Ectodermal cell (in vitro differentiated cells): ENCODE measurements around the gene LTBP1.
A peak's percentile ranks its signal among the peaks of the same experiment; 100 is the strongest.

Experiments
- H3K27ac ChIP-seq: 2 replicates; pipeline ENCODE4 v1.7.0; 2013; ENCODE audit warnings: mild to moderate bottlenecking, low read depth, low read length; ENCODE audit not compliant: insufficient read depth, poor library complexity, severe bottlenecking
- H3K27me3 ChIP-seq: 2 replicates; pipeline ENCODE4 v1.7.0; 2013; ENCODE audit warnings: mild to moderate bottlenecking, low read length; ENCODE audit not compliant: insufficient read depth, control insufficient read depth, poor library complexity, severe bottlenecking
- H3K36me3 ChIP-seq: one replicate; pipeline ENCODE4 v1.7.0; 2013; ENCODE audit warnings: low read length; ENCODE audit not compliant: control insufficient read depth, insufficient read depth
- H3K4me1 ChIP-seq: one replicate; pipeline ENCODE4 v1.7.0; 2013; ENCODE audit warnings: low read length; ENCODE audit not compliant: control insufficient read depth, insufficient read depth
- H3K4me3 ChIP-seq: 2 replicates; pipeline ENCODE4 v1.7.0; 2013; ENCODE audit warnings: low read depth, low read length, control low read depth; ENCODE audit not compliant: insufficient read depth
- H3K9me3 ChIP-seq: 2 replicates; pipeline ENCODE4 v1.7.0; 2013; ENCODE audit warnings: mild to moderate bottlenecking, low read length, moderate library complexity; ENCODE audit not compliant: control insufficient read depth
- WGBS, 2 experiments: methylation state at CpG; one replicate each; pipeline ENCODE4 v1.1.7; 2013; ENCODE audit warnings: missing lambda C conversion rate in 2 of 2; 5-methylcytosine and 5-hydroxymethylcytosine counted together

The LTBP1 gene

DNA sequence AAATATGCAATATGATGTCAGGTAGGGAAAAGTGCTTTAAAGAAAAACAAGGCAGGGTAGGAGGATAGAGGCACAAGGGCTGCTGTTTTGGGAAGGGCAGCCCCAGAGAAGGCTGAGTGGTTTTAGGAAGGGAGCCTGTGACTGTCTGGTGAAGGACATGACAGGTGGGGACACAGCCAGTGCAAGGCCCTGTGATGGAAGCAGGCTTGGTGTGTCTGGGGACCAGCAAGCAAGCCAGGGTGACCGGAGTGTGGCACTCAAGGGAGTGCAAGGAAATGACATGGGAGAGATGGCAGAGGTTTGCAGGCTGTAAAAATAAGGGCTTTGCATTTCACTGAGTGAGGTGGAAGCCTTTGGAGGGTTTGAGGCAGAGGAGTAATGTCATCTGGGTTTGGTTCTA lies 62.0 kb downstream of the LTBP1 start:
- Histone ChIP-seq H3K4me3 (no peak overlapping the region), H3K27ac (no peak overlapping the region), H3K9me3 (no peaks in the 10 kb centered on the region), H3K27me3 (no peaks in the 10 kb centered on the region), H3K36me3 (no peaks in the 10 kb centered on the region), H3K4me1 (peaks cover 4% of the 10 kb centered on the region)
- 89 to 96% methylated on average over 1 of the region's 1 CpG for WGBS, 2 experiments

GRCh38 chr2:33009249-33009648 lies 62.5 kb downstream of the LTBP1 start:
- Histone ChIP-seq H3K27ac (no peak overlapping the region), H3K36me3 (no peaks in the 10 kb centered on the region), H3K9me3 (no peaks in the 10 kb centered on the region), H3K27me3 (no peaks in the 10 kb centered on the region), H3K4me3 (no peak overlapping the region), H3K4me1 (peaks cover 9% of the 10 kb centered on the region)
- WGBS, 2 experiments = 89 to 94% methylated on average over 3 of the region's 3 CpGs

DNA sequence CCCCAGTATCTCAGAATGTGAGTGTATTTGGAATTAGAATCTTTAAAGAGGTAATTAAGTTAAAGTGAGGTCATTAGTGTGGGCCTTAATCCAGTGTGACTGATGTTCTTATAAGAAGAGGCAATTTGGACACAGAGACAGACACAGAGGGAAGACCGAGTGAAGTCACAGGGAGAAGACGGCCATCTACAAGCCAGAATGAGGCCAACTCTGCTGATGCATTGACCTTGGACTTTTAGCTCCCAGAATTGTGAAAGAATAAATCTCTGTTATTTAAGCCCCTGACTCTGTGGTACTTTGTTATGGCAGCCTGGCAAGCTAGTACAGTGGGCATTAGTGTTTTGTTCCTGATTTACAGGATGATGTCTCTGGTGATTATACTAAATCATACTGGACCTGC lies 64.6 kb downstream of the LTBP1 start:
- Histone ChIP-seq H3K9me3 (no peaks in the 10 kb centered on the region), H3K36me3 (no peaks in the 10 kb centered on the region), H3K4me3 (no peak overlapping the region), H3K4me1 (peaks cover 12% of the 10 kb centered on the region), H3K27ac (no peak overlapping the region), H3K27me3 (no peaks in the 10 kb centered on the region)
- whole genome bisulfite sequencing, 2 experiments = 76 to 83% methylated on average over 2 of the region's 2 CpGs

- H3K36me3 ChIP-seq = no peaks in the 10 kb centered on the region
- H3K27ac ChIP-seq = no peak overlapping the region
- H3K4me3 ChIP-seq = no peak overlapping the region
- H3K9me3 ChIP-seq = no peaks in the 10 kb centered on the region
- 93 to 96% methylated on average over 2 to 3 of the region's 3 CpGs for WGBS, 2 experiments
- no peaks in the 10 kb centered on the region for H3K27me3 ChIP-seq
- peaks cover 12% of the 10 kb centered on the region for H3K4me1 ChIP-seq
These were observed 65.2 kb downstream of the LTBP1 start for GRCh38 chr2:33011941-33012340.

- Histone ChIP-seq H3K9me3 (no peaks in the 10 kb centered on the region), H3K27ac (peak overlapping the region; percentile 41), H3K4me1 (peaks cover 12% of the 10 kb centered on the region), H3K4me3 (no peak overlapping the region), H3K27me3 (no peaks in the 10 kb centered on the region), H3K36me3 (no peaks in the 10 kb centered on the region)
- WGBS, 2 experiments = 45 to 52% methylated on average over 1 to 3 of the region's 3 CpGs
These were observed 66.9 kb downstream of the LTBP1 start for GRCh38 chr2:33013684-33014110.

- no peaks in the 10 kb centered on the region for H3K9me3 ChIP-seq
- H3K36me3 ChIP-seq = no peaks in the 10 kb centered on the region
- WGBS, 2 experiments = 74 to 82% methylated on average over 2 of the region's 2 CpGs
- H3K27ac ChIP-seq = no peak overlapping the region
- H3K27me3 ChIP-seq = no peaks in the 10 kb centered on the region
- no peak overlapping the region for H3K4me3 ChIP-seq
- peaks cover 12% of the 10 kb centered on the region for H3K4me1 ChIP-seq
These were observed 67.5 kb downstream of the LTBP1 start for GRCh38 chr2:33014268-33014667.

DNA sequence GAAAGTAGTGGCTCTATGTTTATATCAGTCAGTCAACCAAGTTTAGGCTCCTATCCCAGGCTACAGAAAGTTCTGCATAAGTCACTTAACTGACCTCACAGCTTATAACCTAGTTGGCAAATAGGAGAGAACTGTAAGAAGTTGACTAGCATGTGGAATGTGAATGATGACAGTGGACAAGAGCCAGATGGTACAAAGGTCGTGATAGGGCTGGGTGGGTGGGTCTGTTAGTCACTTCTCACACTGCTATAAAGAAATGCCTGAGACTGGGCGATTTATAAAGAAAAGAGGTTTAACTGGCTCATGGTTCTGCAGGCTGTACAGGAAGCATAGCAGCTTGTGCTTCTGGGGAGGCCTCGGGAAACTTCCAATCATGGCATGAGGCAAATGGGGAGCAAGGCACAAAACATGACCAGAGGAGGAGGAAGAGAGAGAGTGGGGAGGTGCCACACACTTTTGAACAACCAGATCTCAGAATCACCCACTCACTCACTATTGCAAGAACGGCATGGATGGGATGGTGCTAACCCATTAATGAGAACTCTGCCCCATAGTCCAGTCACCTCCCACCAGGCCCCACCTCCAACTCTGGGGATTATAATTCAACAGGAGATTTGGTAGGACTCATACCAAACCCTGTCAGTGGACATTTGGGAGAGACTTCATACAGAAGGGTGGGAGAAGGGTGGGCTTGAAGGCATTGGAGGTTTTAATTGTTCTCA lies 68.8 kb downstream of the LTBP1 start:
- H3K4me3 ChIP-seq = no peak overlapping the region
- peaks cover 12% of the 10 kb centered on the region for H3K4me1 ChIP-seq
- H3K36me3 ChIP-seq = no peaks in the 10 kb centered on the region
- H3K9me3 ChIP-seq = no peaks in the 10 kb centered on the region
- WGBS, 2 experiments = 94 to 95% methylated on average over 4 of the region's 4 CpGs
- no peak overlapping the region for H3K27ac ChIP-seq
- H3K27me3 ChIP-seq = no peaks in the 10 kb centered on the region

DNA sequence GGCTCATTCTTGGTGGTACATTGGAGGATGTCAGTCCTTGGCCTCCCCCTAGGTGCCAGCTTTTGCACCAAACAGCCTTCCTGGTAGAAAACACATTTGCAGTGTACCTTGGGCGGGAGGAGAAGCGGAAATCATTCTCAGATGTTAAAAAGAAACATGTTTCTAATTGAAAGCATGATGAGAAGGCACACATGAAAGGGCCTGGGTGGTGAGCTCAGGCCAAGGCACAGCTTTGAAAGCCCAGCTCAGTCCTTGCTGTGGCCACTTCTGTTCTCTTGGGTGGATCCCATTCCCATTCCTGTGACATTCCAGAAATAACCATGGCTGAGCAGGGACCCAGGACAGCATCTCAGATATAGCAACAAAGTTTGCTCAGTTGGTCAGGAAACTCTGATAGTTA lies 71.5 kb downstream of the LTBP1 start:
- no peak overlapping the region for H3K27ac ChIP-seq

DNA sequence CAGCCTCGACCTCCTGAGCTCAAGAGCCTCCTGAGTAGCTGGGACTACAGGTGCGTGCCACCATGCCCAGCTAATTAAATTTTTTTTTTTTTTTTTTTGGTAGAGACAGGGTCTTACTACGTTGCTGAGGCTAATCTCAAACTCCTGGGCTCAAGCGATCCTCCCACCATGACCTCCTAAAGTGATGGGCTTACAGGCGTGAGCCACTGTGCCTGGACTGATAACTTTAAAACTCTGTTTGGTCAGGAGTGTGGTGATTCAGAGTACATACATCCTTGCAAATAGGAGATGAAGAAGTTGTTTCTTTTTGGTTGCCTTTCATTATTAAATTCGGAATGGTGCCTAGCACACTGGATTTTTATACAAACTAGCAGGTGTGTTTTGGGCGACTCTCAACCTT lies 73.0 kb downstream of the LTBP1 start:
- Histone ChIP-seq H3K4me1 (no peaks in the 10 kb centered on the region), H3K9me3 (no peaks in the 10 kb centered on the region), H3K27ac (no peak overlapping the region), H3K4me3 (no peak overlapping the region), H3K36me3 (no peaks in the 10 kb centered on the region), H3K27me3 (no peaks in the 10 kb centered on the region)
- WGBS, 2 experiments = 91 to 95% methylated on average over 7 of the region's 7 CpGs

More for the DNA sequence above, 71.5 kb downstream of the LTBP1 start:
- H3K4me1 ChIP-seq = peaks cover 12% of the 10 kb centered on the region
- H3K27me3 ChIP-seq = no peaks in the 10 kb centered on the region
- no peaks in the 10 kb centered on the region for H3K9me3 ChIP-seq
- 94% methylated on average over 2 of the region's 2 CpGs for WGBS, 2 experiments
- no peak overlapping the region for H3K4me3 ChIP-seq
- H3K36me3 ChIP-seq = no peaks in the 10 kb centered on the region

GRCh38 chr2:33020883-33021282 lies 74.1 kb downstream of the LTBP1 start:
- H3K4me1 ChIP-seq = no peaks in the 10 kb centered on the region
- no peaks in the 10 kb centered on the region for H3K36me3 ChIP-seq
- no peak overlapping the region for H3K27ac ChIP-seq
- H3K27me3 ChIP-seq = no peaks in the 10 kb centered on the region
- WGBS, 2 experiments = 66 to 71% methylated on average over 6 of the region's 6 CpGs
- no peaks in the 10 kb centered on the region for H3K9me3 ChIP-seq
- no peak overlapping the region for H3K4me3 ChIP-seq
